HK-2 (cell line): ENCODE results near the gene MIOX.
A peak's percentile ranks its signal among the peaks of the same experiment; 100 is the strongest.

Source experiments
- DNase-seq: peaks from one replicate; pipeline ENCODE4 v3.0.0-alpha.2; 2018; ENCODE audit not compliant: unreplicated experiment

MIOX gene

GRCh38 chr22:50529897-50530579 lies 43.4 kb downstream of the MIOX start, which contains the start of gene TYMP:
Gene TYMP, minus strand, starts transcription at chr22:50530012. Its CDS starts 303 bp downstream, at chr22:50529709.
- peak; percentile 73 for DNase-seq

GRCh38 chr22:50530580-50530876 lies 43.9 kb downstream of the MIOX start:
- DNase-seq: no peak

GRCh38 chr22:50530877-50531545 lies 44.4 kb downstream of the MIOX start:
- DNase-seq: peak; percentile 85

- peak; percentile 72 for DNase-seq
Observed at GRCh38 chr22:50531546-50531961, 44.9 kb downstream of the MIOX start.

- peak; percentile 76 for DNase-seq
Observed at GRCh38 chr22:50531962-50532674, 45.5 kb downstream of the MIOX start.

GRCh38 chr22:50532824-50533796 lies 46.5 kb downstream of the MIOX start:
- no peak for DNase-seq

GRCh38 chr22:50533856-50534711 lies 47.4 kb downstream of the MIOX start:
- DNase-seq: peak; percentile 63

GRCh38 chr22:50535113-50535512 lies 48.5 kb downstream of the MIOX start:
- no peak for DNase-seq

- DNase-seq: no peak
Observed at GRCh38 chr22:50536226-50536625, 49.6 kb downstream of the MIOX start.

- DNase-seq: no peak
Observed at GRCh38 chr22:50537765-50538164, 51.1 kb downstream of the MIOX start.
